Stimulated activated CD8-positive, alpha-beta memory T cell treated with anti-CD3 and anti-CD28 coated beads, Interleukin-15, amount 100 ng/mL, for 4 hours (primary cell): Measurements from ENCODE around the gene ZIC4.

Source experiments
- DNase-seq, 2 donors: peaks; one replicate each; pipeline ENCODE4 v3.0.0-alpha.2; 2020; ENCODE audit warnings: low read depth in 2 of 2

The ZIC4 gene

GRCh38 chr3:147354623-147355022, 51.7 kb downstream of the ZIC4 start:
- no peak for DNase-seq

- DNase-seq: no peak
Measured at GRCh38 chr3:147351301-147351700, 55.0 kb downstream of the ZIC4 start.

GRCh38 chr3:147348976-147349375, 57.4 kb downstream of the ZIC4 start:
- no peak for DNase-seq

- no peak for DNase-seq
Measured at GRCh38 chr3:147343926-147344325, 62.4 kb downstream of the ZIC4 start.

- no peak for DNase-seq
Measured at GRCh38 chr3:147341727-147342126, 64.6 kb downstream of the ZIC4 start.

GRCh38 chr3:147336543-147337278, 69.6 kb downstream of the ZIC4 start:
- no peak for DNase-seq
